GM18858 (cell line): ENCODE data around the gene ZFTA.
"Not testable (repeated sequence)": the region's sequence is repeated elsewhere in the genome, so short reads cannot be mapped to it uniquely, and the experiment has no call there.

Experiments
- ATAC-seq: cut with Tn5 transposase; IDR thresholded peaks from one replicate; pipeline ENCODE4 v1.9.1; 2021; ENCODE audit not compliant: unreplicated experiment

ZFTA gene

GRCh38 chr11:63768237-63769041 lies at the start of gene ZFTA:
Gene ZFTA, minus strand, starts transcription at chr11:63768775. Its CDS starts 153 bp downstream, at chr11:63768622.
- no peak for ATAC-seq

DNA sequence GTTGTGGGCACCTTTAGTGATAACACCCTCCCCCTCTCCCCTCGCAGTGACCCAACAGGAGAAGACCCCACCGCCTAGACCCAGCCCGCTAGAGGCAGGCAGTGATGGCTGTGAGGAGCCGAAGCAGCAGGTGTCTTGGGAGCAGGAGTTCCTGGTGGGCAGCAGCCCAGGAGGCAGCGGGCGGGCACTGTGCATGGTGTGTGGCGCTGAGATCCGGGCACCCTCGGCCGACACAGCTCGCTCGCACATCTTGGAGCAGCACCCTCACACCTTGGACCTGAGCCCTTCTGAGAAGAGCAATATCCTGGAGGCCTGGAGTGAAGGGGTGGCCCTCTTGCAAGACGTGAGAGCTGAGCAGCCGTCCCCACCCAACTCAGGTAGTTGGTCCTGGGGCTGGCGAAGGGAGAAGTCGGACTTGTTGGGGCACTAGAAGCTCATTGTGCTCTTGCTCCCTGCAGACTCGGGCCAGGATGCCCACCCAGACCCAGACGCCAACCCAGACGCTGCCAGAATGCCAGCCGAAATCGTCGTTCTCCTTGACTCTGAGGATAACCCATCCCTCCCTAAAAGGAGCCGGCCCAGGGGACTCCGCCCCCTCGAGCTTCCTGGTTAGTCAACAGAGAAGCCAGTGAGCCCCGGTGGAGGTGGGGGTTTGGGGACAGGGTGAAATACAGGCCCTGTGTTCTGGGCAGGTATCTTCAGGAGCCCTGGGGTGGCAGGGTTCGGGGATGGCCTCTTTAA lies 49.4 kb upstream of the ZFTA start:
- no peak for ATAC-seq

DNA sequence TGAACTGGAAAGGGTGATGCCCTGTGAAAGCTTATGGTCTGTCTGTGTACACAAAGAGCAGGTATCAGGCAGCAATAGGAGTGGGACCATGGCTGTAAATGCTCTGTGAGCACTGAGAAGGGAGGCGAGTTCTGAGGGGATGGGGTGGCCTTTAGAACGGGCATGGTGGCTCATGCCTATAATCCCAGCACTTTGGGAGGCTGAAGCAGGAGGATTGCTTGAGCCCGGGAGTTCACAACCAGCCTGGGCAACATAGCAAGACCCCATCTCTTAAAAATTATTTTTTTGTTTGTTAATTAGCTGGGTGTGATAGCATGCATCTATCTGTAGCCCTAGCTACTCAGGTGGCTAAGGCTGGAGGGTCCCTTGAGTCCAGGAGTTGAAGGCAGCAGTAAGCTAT lies 48.2 kb upstream of the ZFTA start:
- no peak for ATAC-seq

DNA sequence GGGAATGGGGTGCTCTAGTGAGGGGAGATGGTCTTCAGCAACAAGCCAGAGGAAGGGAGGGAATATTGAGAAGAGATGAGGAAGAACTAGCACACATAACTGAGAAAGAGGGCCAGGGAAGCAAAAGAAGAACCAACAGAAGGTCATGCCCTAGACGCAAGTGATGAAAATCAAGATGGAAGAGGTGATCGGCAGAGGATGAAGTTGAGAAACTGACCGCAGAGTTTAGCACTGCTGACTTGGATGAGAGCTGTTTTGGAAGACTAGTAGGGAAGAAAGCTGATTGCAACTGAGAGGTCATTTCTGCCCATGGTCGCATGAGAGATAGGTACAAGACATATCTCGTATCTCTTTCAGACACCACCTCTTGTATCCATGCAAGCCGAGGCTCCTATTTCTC lies 47.6 kb upstream of the ZFTA start:
- ATAC-seq = no peak

- ATAC-seq = no peak
Observed at GRCh38 chr11:63814383-63814736, 45.8 kb upstream of the ZFTA start.

DNA sequence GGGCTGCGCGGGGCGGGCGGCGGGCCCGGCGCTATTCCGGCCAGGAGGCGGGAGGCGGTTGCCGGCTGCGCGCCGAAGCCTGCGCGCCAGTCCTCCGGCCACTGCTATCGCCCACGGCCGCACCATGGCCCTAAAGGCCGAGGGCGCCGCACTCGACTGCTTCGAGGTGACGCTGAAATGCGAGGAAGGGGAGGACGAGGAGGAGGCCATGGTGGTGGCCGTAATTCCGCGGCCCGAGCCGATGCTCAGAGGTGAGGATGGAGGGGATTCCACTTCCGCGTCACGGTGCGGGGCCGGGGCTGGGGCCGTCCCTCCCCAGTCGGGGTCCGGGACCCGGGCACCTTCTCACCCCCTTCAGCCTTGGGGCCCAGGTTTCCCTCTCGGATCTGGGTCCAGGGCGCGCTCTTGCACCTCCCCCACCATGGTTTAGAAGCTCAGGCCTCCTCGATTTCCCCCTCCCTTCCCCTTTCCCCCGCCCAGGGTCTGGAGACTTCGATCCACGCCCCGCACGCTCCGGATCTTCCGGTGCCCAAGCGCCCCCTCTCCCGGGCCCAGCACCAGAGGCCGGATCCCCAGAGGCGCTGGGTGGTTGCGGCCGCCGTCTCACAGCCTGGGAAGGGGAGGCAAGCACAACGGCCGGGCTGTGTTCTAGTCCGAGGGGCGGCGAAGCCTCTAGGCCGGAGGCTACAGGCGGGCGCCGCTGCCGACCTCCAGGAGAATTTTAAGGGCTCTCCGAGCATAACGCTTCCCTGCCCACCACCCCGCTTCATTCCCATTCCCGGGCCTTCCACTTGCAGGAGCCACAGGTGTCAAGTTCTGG lies 45.2 kb upstream of the ZFTA start:
- no peak for ATAC-seq

DNA sequence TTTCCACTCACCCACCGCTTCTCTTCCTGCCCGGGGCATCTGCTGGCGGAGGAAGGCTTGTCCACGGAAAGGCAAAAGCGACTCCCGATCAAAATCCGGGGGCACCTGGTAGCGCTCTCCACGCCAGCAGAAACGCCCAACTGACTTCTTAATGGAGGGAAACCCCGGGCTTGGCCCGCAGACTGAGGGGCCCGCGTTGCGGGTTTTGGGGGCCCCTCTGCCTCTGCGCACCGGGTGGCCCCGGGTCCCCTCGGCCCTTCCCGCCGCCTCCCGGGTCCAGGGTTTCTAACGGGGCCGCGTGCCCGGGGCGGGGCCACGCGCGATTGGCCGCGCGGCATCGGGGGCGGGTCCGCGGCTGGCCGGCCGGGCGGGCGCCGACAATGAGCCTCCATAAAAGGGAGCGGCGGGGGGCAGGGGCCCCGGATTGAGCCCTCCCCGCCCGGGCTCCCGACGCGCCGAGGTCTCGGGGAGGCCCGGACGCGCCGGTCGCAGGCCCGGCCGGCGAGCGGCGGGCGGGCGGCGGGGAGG lies 44.5 kb upstream of the ZFTA start, which contains the start of gene SPINDOC:
Gene SPINDOC (plus strand): TSS at position 422 of the 528 bp plus-strand sequence. CDS start 231 bp downstream, outside the sequence.
- ATAC-seq = no peak

GRCh38 chr11:63811522-63811921 lies 42.9 kb upstream of the ZFTA start:
- ATAC-seq = no peak

GRCh38 chr11:63810383-63810782 lies 41.8 kb upstream of the ZFTA start:
- not testable (repeated sequence) for ATAC-seq

DNA sequence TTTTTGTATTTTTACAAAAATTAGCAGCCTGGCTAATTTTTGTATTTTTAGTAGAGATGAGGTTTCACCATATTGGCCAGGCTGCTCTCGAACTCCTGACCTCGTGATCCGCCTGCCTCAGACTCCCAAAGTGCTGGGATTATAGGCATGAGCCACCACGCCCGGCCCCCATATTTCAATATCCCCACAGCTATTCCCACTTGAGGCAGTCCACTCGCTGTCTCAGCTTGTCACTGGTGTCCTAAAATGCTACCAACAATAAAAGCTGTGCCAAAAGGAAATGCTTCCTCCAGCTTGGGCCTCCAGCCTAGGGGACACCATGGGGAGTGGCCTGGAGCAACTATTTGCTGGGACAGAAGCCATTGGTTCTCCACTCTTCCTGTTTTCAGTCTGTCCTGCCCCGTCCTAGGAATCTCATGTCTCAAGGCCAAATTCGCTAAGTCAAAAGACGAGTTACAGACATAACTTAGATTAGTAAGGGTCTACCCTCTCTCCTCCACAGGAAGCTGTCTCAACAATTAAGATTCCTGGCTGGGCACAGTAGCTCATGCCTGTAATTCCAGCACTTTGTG lies 37.4 kb upstream of the ZFTA start:
- no peak for ATAC-seq

- no peak for ATAC-seq
Observed at GRCh38 chr11:63804259-63804658, 35.7 kb upstream of the ZFTA start.

GRCh38 chr11:63802637-63803414 lies 34.3 kb upstream of the ZFTA start:
- ATAC-seq = no peak

GRCh38 chr11:63800921-63801320 lies 32.3 kb upstream of the ZFTA start:
- ATAC-seq = no peak

- no peak for ATAC-seq
Observed at GRCh38 chr11:63795066-63795465, 26.5 kb upstream of the ZFTA start.

- ATAC-seq = no peak
Observed at GRCh38 chr11:63793161-63793560, 24.6 kb upstream of the ZFTA start.

DNA sequence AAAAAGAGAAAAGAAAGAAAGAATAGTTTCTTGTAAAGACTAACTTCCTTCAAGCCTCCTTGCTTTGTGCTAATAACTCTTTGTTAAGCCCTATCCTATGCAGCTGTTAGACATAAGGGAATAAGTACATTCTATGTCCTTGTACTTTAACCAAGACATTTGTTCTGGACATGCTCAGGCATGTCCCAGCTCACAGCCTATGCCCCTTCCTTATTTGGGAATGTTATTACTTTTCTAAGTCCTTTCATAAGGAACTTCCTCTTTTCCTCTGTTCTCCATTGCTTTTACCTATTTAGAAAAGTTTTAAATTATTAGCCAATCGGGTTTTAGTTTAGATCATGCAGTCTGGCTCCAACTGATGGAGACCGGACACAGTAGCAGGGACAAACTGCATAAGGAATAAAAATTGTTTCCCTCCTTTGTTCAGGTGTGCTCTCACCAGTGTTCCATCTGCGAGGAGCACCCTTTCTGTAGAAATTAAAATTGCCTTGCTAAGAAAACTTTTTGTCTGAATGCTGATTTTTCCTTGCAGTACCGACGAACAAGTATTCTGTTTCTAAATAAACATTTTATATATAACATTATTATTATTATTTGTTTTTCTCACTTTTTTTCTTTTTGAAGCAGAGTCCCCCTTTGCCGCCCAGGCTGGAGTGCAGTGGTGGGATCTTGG lies 23.1 kb upstream of the ZFTA start:
- ATAC-seq = no peak

DNA sequence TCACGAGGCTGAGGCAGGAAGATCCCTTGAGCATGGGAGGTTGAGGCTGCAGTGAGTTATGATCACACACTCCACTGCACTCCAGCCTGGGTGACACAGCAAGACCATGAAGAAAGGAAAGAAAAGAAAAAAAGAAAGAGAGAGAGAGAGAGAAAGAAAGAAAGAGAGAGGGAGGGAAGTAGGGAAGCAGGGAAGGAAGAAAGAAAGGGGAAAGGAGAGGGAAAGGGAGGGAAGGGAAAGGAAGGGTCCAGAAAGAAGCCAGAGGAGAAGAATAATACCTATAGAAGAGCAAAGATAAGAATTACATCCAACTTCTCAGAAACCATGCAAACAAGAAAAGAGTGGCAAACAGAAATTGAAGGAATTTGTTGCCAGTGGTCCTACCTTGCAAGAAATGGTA lies 17.2 kb upstream of the ZFTA start:
- no peak for ATAC-seq

GRCh38 chr11:63783925-63784592 lies 15.5 kb upstream of the ZFTA start:
- ATAC-seq = no peak

DNA sequence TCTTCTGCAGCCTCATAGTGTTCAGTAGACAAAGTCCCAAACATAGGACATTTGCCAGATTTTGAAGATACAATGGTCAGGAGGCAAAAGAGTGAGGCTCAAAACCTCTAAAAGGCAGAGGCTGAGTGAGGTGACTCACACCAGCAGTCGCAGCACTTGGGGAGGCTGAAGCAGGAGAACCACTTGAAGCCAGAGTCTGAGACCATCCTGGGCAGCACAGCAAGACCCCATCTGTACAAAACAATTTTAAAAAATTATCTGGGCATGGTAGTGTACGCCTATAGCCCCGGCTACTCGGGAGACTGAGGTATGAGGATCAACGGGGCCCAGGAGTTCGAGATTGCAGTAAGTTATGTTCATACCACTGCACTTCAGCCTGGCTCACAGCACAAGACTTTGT lies 14.2 kb upstream of the ZFTA start:
- ATAC-seq = no peak
